Astrocyte (in vitro differentiated cells and primary cell): ENCODE measurements around the gene COPZ2.

Experiments
- CTCF ChIP-seq: IDR thresholded peaks from 2 replicates; pipeline ENCODE4 v1.5.1; 2011; ENCODE audit warnings: low read depth, mild to moderate bottlenecking, inconsistent platforms, low read length, moderate library complexity; ENCODE audit not compliant: insufficient read depth
- EZH2 ChIP-seq: IDR thresholded peaks from 2 replicates; pipeline ENCODE4 v1.6.1; 2012; ENCODE audit warnings: mild to moderate bottlenecking, low read length, inconsistent platforms; ENCODE audit not compliant: insufficient read depth

GRCh38 chr17:48066656-48067055, 29.1 kb upstream of the COPZ2 start:
- TF ChIP-seq CTCF (no peak), EZH2 (no peak)
